ENCODE results near the gene SCAP. TPM values are rescaled to one million over a fixed set of nuclear protein-coding genes. Genes with fewer than 3 reads are reported as not detected.

The SCAP gene
- total and polyA plus RNA-seq, 10 donors: 17.8 to 116 (median 91.9) TPM

GRCh38 chr3:47408839-47409229 is 66.9 kb downstream of the SCAP start:
- peaks cover 0 to 32% (median 11%) of the 10 kb centered on the region in 6 donors for H3K4me1 ChIP-seq
- no peak overlapping the region for H3K4me3 ChIP-seq
- no peaks in the 10 kb centered on the region for H3K9me3 ChIP-seq
- DNase-seq: no peak
- H3K27ac ChIP-seq: no peak overlapping the region
- intact Hi-C loops (cut with DNase I; ENCODE audit: low total_unique reads): no loop called here
- WGBS, 5 donors: 91 to 96% (median 94%) methylated on average over 14 to 15 of the region's 15 CpGs
- peaks cover 0 to 100% (median 79%) of the 10 kb centered on the region in 6 donors for H3K36me3 ChIP-seq
- no peaks in the 10 kb centered on the region for H3K27me3 ChIP-seq (replicated peaks in 1 of 7)
- TF ChIP-seq POLR2AphosphoS5 (IDR thresholded peaks at IDR 0.05) (peak in 1 of 3 donors; percentile 9), POLR2A (IDR thresholded peaks at IDR 0.05) (no peak)

DNA sequence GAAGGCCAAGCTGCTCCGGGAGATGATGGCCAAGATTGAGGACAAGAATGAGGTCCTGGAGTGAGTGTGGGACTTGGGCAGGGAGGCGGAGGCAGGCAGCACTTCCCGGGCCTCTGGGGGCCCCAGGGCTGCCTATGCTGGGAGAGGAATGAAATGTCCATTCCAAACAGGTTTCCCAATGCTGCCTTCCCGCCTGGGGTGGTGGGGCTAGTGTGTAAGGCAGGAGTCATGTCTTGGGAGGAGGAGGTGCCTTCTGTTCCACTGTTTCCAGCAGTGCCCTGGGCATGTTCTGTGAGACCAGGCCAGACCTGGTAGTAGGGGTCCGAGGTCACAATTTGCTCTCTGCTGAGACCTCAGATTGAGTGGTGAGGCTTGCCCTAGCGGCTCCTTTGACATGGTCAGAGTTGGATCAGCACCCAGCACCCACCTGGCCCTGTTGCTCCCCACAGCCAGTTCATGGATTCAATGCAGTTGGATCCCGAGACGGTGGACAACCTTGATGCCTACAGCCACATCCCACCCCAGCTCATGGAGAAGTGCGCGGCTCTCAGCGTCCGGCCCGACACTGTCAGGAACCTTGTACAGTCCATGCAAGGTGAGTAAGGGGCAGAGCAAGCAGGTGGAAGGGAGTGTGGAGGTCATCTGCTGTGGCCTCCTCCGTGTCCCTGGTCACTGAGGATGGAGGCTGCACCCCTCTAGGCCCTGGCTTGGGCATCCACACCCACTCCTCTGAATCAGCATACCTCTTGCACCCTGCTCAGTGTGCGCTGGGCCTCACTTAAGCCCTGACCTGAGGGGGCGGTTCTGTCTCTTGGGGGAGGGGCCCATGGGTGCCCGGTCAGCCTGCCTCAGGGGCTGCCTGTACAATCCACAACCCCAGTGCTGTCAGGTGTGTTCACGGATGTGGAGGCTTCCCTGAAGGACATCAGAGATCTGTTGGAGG is 67.6 kb downstream of the SCAP start:
- peaks cover 0 to 100% (median 72%) of the 10 kb centered on the region in 6 donors for H3K36me3 ChIP-seq
- no peak overlapping the region for H3K27ac ChIP-seq
- H3K9me3 ChIP-seq: no peaks in the 10 kb centered on the region
- TF ChIP-seq CTCF (IDR thresholded peaks at IDR 0.05 in 8 of 11, conservative IDR thresholded peaks at IDR 0.05 in 3 of 11) (no peak), POLR2AphosphoS5 (IDR thresholded peaks at IDR 0.05) (no peak), POLR2A (IDR thresholded peaks at IDR 0.05) (no peak)
- no peak overlapping the region for H3K4me3 ChIP-seq
- DNase-seq: no peak
- no peaks in the 10 kb centered on the region for H3K27me3 ChIP-seq (replicated peaks in 1 of 7)
- H3K4me1 ChIP-seq: peaks cover 0 to 32% (median 11%) of the 10 kb centered on the region in 6 donors
- intact Hi-C loops (cut with DNase I; ENCODE audit: low total_unique reads): no loop called here
- 84 to 95% (median 95%) methylated on average over 15 to 18 of the region's 18 CpGs for WGBS, 5 donors

DNA sequence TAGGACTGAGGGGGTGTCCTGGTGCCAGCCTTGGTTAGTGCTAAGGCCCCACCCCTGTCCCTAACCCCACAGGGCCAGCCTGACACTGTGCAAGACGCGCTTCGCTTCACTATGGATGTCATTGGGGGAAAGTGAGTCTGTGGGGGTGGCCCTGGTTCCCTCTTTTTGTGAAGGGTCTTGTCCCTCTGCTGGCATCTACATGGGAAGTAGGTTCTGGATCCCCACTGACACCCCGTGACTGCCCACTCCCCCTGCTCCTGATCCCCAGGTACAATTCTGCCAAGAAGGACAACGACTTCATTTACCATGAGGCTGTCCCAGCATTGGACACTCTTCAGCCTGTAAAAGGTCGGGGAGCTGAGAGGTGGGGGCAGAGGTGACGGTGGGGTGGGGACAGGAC is 68.5 kb downstream of the SCAP start:
- H3K36me3 ChIP-seq: peaks cover 0 to 100% (median 63%) of the 10 kb centered on the region in 6 donors
- no peak overlapping the region for H3K4me3 ChIP-seq
- H3K27ac ChIP-seq: no peak overlapping the region
- 89 to 96% (median 92%) methylated on average over 7 of the region's 7 CpGs for WGBS, 5 donors
- H3K27me3 ChIP-seq (replicated peaks in 1 of 7): no peaks in the 10 kb centered on the region
- DNase-seq: no peak
- H3K9me3 ChIP-seq: no peaks in the 10 kb centered on the region
- no peak for TF ChIP-seq CTCF (IDR thresholded peaks at IDR 0.05 in 8 of 11, conservative IDR thresholded peaks at IDR 0.05 in 3 of 11)
- TF ChIP-seq POLR2A (IDR thresholded peaks at IDR 0.05): no peak
- no peak for TF ChIP-seq POLR2AphosphoS5 (IDR thresholded peaks at IDR 0.05)
- intact Hi-C loops (cut with DNase I; ENCODE audit: low total_unique reads): no loop called here
- H3K4me1 ChIP-seq: peaks cover 0 to 32% (median 11%) of the 10 kb centered on the region in 6 donors

- Histone ChIP-seq H3K36me3 (peaks cover 0 to 100% (median 59%) of the 10 kb centered on the region in 6 donors), H3K4me3 (no peak overlapping the region), H3K27ac (no peak overlapping the region), H3K4me1 (peaks cover 0 to 32% (median 11%) of the 10 kb centered on the region in 6 donors), H3K9me3 (no peaks in the 10 kb centered on the region), H3K27me3 (replicated peaks in 1 of 7) (no peaks in the 10 kb centered on the region)
- peak in 2 of 3 donors; percentile 32 to 60 for TF ChIP-seq POLR2AphosphoS5 (IDR thresholded peaks at IDR 0.05)
- TF ChIP-seq POLR2A (IDR thresholded peaks at IDR 0.05): no peak
- DNase-seq: peak; percentile 72
- intact Hi-C loops (cut with DNase I; ENCODE audit: low total_unique reads): no loop called here
- 81 to 96% (median 85%) methylated on average over 4 to 9 of the region's 9 CpGs for WGBS, 5 donors
Observed at GRCh38 chr3:47406762-47407149, 69.0 kb downstream of the SCAP start.

Measured in spleen (tissue), 11 donors.